Neural cell (in vitro differentiated cells): ENCODE measurements around the gene GNPAT. TPM values are rescaled to one million over a fixed set of nuclear protein-coding genes. Genes with fewer than 3 reads are reported as not detected.

ENCODE experiments used
- H2AFZ ChIP-seq: fragments of 200-600, 300-800 bp; sonication (generic), shearing (Covaris generic); 2 replicates; pipeline ENCODE4 v1.6.0; 2014; ENCODE audit warnings: low read depth, mild to moderate bottlenecking, antibody characterized with exemption, low read length, moderate library complexity
- H3F3A ChIP-seq: fragments of 200-600 bp; shearing (Covaris generic); 2 replicates; pipeline ENCODE4 v1.6.1; 2016; ENCODE audit warnings: mild to moderate bottlenecking, moderate library complexity, mixed read lengths, antibody characterized with exemption, low read length; ENCODE audit not compliant: insufficient read depth, poor library complexity, severe bottlenecking
- H3K27ac ChIP-seq: fragments of 200-600, 300-800 bp; sonication (generic), shearing (Covaris generic); 2 replicates; pipeline ENCODE4 v1.5.1; 2014; ENCODE audit warnings: mild to moderate bottlenecking, low read length, moderate library complexity
- H3K27me3 ChIP-seq: fragments of 300-800, 200-600 bp; sonication (generic), shearing (Covaris generic); 2 replicates; pipeline ENCODE4 v1.6.0; 2014; ENCODE audit warnings: mild to moderate bottlenecking, low read depth, low read length, moderate library complexity; ENCODE audit not compliant: insufficient read depth
- H3K36me3 ChIP-seq: fragments of 300-800, 200-600 bp; sonication (generic), shearing (Covaris generic); 2 replicates; pipeline ENCODE4 v1.5.1; 2014; ENCODE audit warnings: mild to moderate bottlenecking, antibody characterized with exemption, low read length, moderate library complexity; ENCODE audit not compliant: insufficient read depth
- H3K4me2 ChIP-seq: fragments of 300-800, 200-600 bp; sonication (generic), shearing (Covaris generic); 2 replicates; pipeline ENCODE4 v1.6.0; 2014; ENCODE audit warnings: mild to moderate bottlenecking, low read length
- H3K4me3 ChIP-seq: fragments of 300-800, 200-600 bp; sonication (generic), shearing (Covaris generic); 2 replicates; pipeline ENCODE4 v1.5.1; 2014; ENCODE audit warnings: mild to moderate bottlenecking, low read length, moderate library complexity
- H3K79me2 ChIP-seq: fragments of 200-600 bp; shearing (Covaris generic); replicated peaks from 2 replicates; pipeline ENCODE4 v1.6.0; 2014; ENCODE audit warnings: mild to moderate bottlenecking, low read length, moderate library complexity; ENCODE audit not compliant: insufficient read depth
- H3K9ac ChIP-seq: fragments of 300-800, 200-600 bp; sonication (generic), shearing (Covaris generic); 2 replicates; pipeline ENCODE4 v1.6.1; 2016; ENCODE audit warnings: mild to moderate bottlenecking, low read length, mixed read lengths
- H3K9me2 ChIP-seq: fragments of 200-600 bp; shearing (Covaris generic); 2 replicates; pipeline ENCODE4 v1.6.1; 2016; ENCODE audit warnings: mild to moderate bottlenecking, low read length, mixed read lengths; ENCODE audit not compliant: insufficient read depth
- H3K9me3 ChIP-seq: fragments of 200-600, 300-800 bp; sonication (generic), shearing (Covaris generic); 2 replicates; pipeline ENCODE4 v1.6.1; 2016; ENCODE audit warnings: mild to moderate bottlenecking, mixed run types, low read length, moderate library complexity, mixed read lengths
- H4K20me1 ChIP-seq: fragments of 200-600 bp; shearing (Covaris generic); 2 replicates; pipeline ENCODE4 v1.6.1; 2016; ENCODE audit warnings: mild to moderate bottlenecking, mixed run types; ENCODE audit not compliant: insufficient read depth
- EP300 ChIP-seq: fragments of 450-650 bp; conservative IDR thresholded peaks from 2 replicates; pipeline ENCODE4 v1.6.1; 2014; ENCODE audit warnings: antibody characterized with exemption, mild to moderate bottlenecking, moderate library complexity; ENCODE audit not compliant: poor library complexity, severe bottlenecking
- EZH2 ChIP-seq: fragments of 200-600, 300-800 bp; shearing (Covaris generic), sonication (generic); IDR thresholded peaks from 2 replicates; pipeline ENCODE4 v1.6.1; 2014; ENCODE audit warnings: antibody characterized with exemption, low read length, borderline replicate concordance, mild to moderate bottlenecking; ENCODE audit not compliant: insufficient read depth, poor library complexity, severe bottlenecking
- POLR2AphosphoS5 ChIP-seq: IDR thresholded peaks from 2 replicates; pipeline ENCODE4 v1.6.1; 2012
- SMC3 ChIP-seq: fragments of 450-650 bp; conservative IDR thresholded peaks from 2 replicates; pipeline ENCODE4 v1.6.1; 2014; ENCODE audit warnings: antibody characterized with exemption, mild to moderate bottlenecking, moderate library complexity; ENCODE audit not compliant: poor library complexity
- polyA plus RNA-seq: library from polyadenylated mRNA; depleted of rRNA; stranded (reverse); fragments of >200 nt; gene quantifications from 2 replicates; pipeline ENCODE4 v1.2.3, GENCODE V29; 2014
- TF ChIP-seq, protein P1 (sequence below): fragments of 450-650 bp; IDR thresholded peaks from 2 replicates; pipeline ENCODE4 v1.5.1; 2014; ENCODE audit warnings: antibody characterized with exemption, mild to moderate bottlenecking, moderate library complexity; ENCODE audit not compliant: poor library complexity, severe bottlenecking
- TF ChIP-seq, protein P2 (sequence below): IDR thresholded peaks from 2 replicates; pipeline ENCODE4 v1.6.1; 2012; ENCODE audit warnings: borderline replicate concordance

The GNPAT gene
- polyA plus RNA-seq, 1 donor from 2014 or later, result 50.8 TPM

DNA sequence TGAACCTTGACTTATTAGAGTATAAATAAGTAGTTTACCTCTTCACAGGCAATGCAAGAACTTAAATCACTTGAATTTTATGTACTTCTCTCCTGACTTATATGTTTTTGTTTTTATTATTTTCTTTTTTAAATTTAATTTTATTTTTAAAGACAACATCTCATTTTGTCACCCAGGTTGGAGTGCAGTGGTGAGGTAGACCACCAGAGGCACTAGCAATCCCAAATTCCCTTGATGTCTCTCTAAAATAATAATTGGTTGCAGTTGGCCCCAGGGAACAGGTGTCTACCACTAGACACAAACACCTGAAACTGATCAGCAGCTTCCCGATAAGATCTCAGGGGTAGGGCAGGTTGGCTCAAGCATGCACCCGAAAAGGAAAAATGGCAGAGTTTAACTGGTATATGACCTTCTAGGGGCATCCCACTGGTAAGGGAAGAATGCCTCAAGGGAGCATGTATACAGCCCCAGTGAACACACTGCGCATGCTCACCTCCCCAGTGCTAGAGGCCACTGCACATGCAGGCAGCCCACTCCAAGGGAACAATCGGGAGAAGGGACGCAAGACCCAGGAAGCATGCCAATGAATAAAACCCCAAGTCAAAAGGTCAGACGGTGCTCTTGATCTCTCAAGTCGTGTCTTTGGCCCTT lies 82.0 kb downstream of the GNPAT start:
- H3K36me3 ChIP-seq, result no peaks in the 10 kb centered on the region
- H2AFZ ChIP-seq, result no peak overlapping the region
- no peak overlapping the region for H3K27ac ChIP-seq
- no peaks in the 10 kb centered on the region for H3K79me2 ChIP-seq
- no peak overlapping the region for H3K4me2 ChIP-seq
- no peaks in the 10 kb centered on the region for H3K9me2 ChIP-seq
- no peak overlapping the region for H3K9ac ChIP-seq
- no peaks in the 10 kb centered on the region for H3K9me3 ChIP-seq
- no peaks in the 10 kb centered on the region for H3K27me3 ChIP-seq
- no peaks in the 10 kb centered on the region for H4K20me1 ChIP-seq
- no peak overlapping the region for H3K4me3 ChIP-seq
- TF ChIP-seq, protein P1, sequence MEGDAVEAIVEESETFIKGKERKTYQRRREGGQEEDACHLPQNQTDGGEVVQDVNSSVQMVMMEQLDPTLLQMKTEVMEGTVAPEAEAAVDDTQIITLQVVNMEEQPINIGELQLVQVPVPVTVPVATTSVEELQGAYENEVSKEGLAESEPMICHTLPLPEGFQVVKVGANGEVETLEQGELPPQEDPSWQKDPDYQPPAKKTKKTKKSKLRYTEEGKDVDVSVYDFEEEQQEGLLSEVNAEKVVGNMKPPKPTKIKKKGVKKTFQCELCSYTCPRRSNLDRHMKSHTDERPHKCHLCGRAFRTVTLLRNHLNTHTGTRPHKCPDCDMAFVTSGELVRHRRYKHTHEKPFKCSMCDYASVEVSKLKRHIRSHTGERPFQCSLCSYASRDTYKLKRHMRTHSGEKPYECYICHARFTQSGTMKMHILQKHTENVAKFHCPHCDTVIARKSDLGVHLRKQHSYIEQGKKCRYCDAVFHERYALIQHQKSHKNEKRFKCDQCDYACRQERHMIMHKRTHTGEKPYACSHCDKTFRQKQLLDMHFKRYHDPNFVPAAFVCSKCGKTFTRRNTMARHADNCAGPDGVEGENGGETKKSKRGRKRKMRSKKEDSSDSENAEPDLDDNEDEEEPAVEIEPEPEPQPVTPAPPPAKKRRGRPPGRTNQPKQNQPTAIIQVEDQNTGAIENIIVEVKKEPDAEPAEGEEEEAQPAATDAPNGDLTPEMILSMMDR, result no peak
- TF ChIP-seq, protein P2, sequence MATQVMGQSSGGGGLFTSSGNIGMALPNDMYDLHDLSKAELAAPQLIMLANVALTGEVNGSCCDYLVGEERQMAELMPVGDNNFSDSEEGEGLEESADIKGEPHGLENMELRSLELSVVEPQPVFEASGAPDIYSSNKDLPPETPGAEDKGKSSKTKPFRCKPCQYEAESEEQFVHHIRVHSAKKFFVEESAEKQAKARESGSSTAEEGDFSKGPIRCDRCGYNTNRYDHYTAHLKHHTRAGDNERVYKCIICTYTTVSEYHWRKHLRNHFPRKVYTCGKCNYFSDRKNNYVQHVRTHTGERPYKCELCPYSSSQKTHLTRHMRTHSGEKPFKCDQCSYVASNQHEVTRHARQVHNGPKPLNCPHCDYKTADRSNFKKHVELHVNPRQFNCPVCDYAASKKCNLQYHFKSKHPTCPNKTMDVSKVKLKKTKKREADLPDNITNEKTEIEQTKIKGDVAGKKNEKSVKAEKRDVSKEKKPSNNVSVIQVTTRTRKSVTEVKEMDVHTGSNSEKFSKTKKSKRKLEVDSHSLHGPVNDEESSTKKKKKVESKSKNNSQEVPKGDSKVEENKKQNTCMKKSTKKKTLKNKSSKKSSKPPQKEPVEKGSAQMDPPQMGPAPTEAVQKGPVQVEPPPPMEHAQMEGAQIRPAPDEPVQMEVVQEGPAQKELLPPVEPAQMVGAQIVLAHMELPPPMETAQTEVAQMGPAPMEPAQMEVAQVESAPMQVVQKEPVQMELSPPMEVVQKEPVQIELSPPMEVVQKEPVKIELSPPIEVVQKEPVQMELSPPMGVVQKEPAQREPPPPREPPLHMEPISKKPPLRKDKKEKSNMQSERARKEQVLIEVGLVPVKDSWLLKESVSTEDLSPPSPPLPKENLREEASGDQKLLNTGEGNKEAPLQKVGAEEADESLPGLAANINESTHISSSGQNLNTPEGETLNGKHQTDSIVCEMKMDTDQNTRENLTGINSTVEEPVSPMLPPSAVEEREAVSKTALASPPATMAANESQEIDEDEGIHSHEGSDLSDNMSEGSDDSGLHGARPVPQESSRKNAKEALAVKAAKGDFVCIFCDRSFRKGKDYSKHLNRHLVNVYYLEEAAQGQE, result no peak
- no peaks in the 10 kb centered on the region for H3F3A ChIP-seq

DNA sequence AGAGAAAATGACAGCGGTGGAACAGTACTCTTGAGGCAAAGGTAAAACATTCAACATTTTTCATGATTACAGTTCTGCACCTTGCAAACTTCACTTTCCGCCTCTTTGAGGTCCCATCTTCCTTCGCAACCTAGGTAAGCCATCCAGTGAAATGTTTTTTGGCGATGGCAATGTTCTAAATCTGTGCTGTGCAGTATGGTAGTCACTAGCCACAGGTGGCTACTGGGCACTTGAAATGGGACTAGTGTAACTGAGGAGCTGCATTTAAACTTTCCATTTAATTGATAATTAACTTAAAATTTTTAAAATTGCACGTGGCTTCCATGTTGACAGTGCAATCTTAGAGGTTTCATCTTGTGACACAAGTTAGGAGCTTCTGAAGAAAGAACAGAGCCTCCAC lies 83.6 kb downstream of the GNPAT start:
- Histone ChIP-seq H3K9ac (no peak overlapping the region), H3F3A (no peaks in the 10 kb centered on the region), H3K4me3 (no peak overlapping the region), H3K9me2 (no peaks in the 10 kb centered on the region), H4K20me1 (no peaks in the 10 kb centered on the region), H3K9me3 (no peaks in the 10 kb centered on the region), H3K27ac (no peak overlapping the region), H2AFZ (no peak overlapping the region), H3K79me2 (no peaks in the 10 kb centered on the region), H3K36me3 (no peaks in the 10 kb centered on the region), H3K4me2 (no peak overlapping the region), H3K27me3 (no peaks in the 10 kb centered on the region)
- no peak for TF ChIP-seq POLR2AphosphoS5
- no peak for TF ChIP-seq EZH2
- TF ChIP-seq, protein P1, result no peak
- no peak for TF ChIP-seq EP300
- no peak for TF ChIP-seq SMC3
